CD4-positive, alpha-beta T cell (primary cell): ENCODE measurements around the gene ACTR1A. TPM values are rescaled to one million over a fixed set of nuclear protein-coding genes. Genes with fewer than 3 reads are reported as not detected.

ENCODE experiments used
- ATAC-seq: fragments of 200-7000 bp; cut with Tn5 transposase; one replicate; pipeline ENCODE4 v1.10.0; 2022; ENCODE audit warnings: mild to moderate bottlenecking; ENCODE audit not compliant: poor library complexity
- CTCF ChIA-PET: fragments of 350-600 bp; sonication (Branson Sonifier 250); formaldehyde crosslinking; loops from one replicate; lab custom pipeline; 2021; ENCODE audit warnings: antibody characterized with exemption, inconsistent platforms; lab: Charles Lee
- POLR2A ChIA-PET: fragments of 350-600 bp; sonication (Branson Sonifier 250); formaldehyde crosslinking; loops from one replicate; lab custom pipeline; 2021; ENCODE audit warnings: antibody characterized with exemption, inconsistent platforms; lab: Charles Lee
- DNase-seq, 14 experiments: peaks; one replicate each; pipeline ENCODE4 v3.0.0-alpha.2; 2013 to 2020; ENCODE audit warnings: mixed read lengths in 2 of 14
- H3K27ac ChIP-seq, 2 donors: one replicate each; pipeline versions ENCODE4 v1.5.1 to v1.7.0; 2013; ENCODE audit warnings: low read length in 2 of 2, low read depth in 1 of 2, mild to moderate bottlenecking in 1 of 2
- H3K27me3 ChIP-seq, 2 experiments: 1 replicate in 1 of 2; 2 replicates in 1 of 2; pipeline versions ENCODE4 v1.6.1 to v1.7.0; 2013; ENCODE audit warnings: low read length in 2 of 2, control low read depth in 1 of 2, mild to moderate bottlenecking in 1 of 2, moderate library complexity in 1 of 2; ENCODE audit not compliant: insufficient read depth in 2 of 2, control insufficient read depth in 1 of 2
- H3K36me3 ChIP-seq: one replicate; pipeline ENCODE4 v1.6.1; 2013; ENCODE audit warnings: low read length, control low read depth; ENCODE audit not compliant: insufficient read depth
- H3K4me1 ChIP-seq: one replicate; pipeline ENCODE4 v1.6.1; 2013; ENCODE audit warnings: low read length, control low read depth; ENCODE audit not compliant: insufficient read depth
- H3K4me3 ChIP-seq: one replicate; pipeline ENCODE4 v1.5.1; 2013; ENCODE audit warnings: mild to moderate bottlenecking, low read length, moderate library complexity
- H3K9me3 ChIP-seq, 2 experiments: 1 replicate in 1 of 2; 2 replicates in 1 of 2; pipeline versions ENCODE4 v1.6.1 to v1.7.0; 2013; ENCODE audit warnings: low read length in 2 of 2, mild to moderate bottlenecking in 2 of 2, control low read depth in 1 of 2, moderate library complexity in 1 of 2; ENCODE audit not compliant: control insufficient read depth in 1 of 2, insufficient read depth in 1 of 2
- H3K27ac Mint-ChIP-seq: one replicate; pipeline ENCODE4 v1.8.0; 2020; ENCODE audit warnings: mixed read lengths
- H3K27me3 Mint-ChIP-seq: one replicate; pipeline ENCODE4 v1.8.0; 2021; ENCODE audit warnings: mixed read lengths
- H3K36me3 Mint-ChIP-seq: one replicate; pipeline ENCODE4 v1.8.0; 2021; ENCODE audit warnings: low read depth, mixed read lengths
- H3K4me1 Mint-ChIP-seq: one replicate; pipeline ENCODE4 v1.8.0; 2021; ENCODE audit warnings: low read depth, mixed read lengths
- H3K4me3 Mint-ChIP-seq: one replicate; pipeline ENCODE4 v1.8.0; 2020; ENCODE audit warnings: mild to moderate bottlenecking, mixed read lengths
- H3K9me3 Mint-ChIP-seq: one replicate; pipeline ENCODE4 v1.8.0; 2020; ENCODE audit warnings: mixed read lengths
- intact Hi-C, 2 experiments: fragments of 100-400 bp; cut with DNase I in 1 of 2; cut with micrococcal nuclease in 1 of 2; formaldehyde crosslinking; loops; one replicate each; pipeline versions ENCODE4 v1.15.1 to v1.9.0; 2023 to 2025; cut with DNase I, micrococcal nuclease
- total RNA-seq, 174 experiments: library from RNA in 2 of 174; stranded (reverse) in 2 of 174; gene quantifications; one replicate each; pipeline ENCODE4 v1.2.3 and lab custom pipeline; 2021 to 2026
- TF ChIP-seq, protein P1 (sequence below): fragments of 200-600 bp; IDR thresholded peaks from one replicate; pipeline ENCODE4 v1.8.0; 2022; ENCODE audit warnings: antibody characterized with exemption, mild to moderate bottlenecking

ACTR1A gene
- total RNA-seq, 2 experiments from 2014 or later = 43.3 to 46.3 TPM

DNA sequence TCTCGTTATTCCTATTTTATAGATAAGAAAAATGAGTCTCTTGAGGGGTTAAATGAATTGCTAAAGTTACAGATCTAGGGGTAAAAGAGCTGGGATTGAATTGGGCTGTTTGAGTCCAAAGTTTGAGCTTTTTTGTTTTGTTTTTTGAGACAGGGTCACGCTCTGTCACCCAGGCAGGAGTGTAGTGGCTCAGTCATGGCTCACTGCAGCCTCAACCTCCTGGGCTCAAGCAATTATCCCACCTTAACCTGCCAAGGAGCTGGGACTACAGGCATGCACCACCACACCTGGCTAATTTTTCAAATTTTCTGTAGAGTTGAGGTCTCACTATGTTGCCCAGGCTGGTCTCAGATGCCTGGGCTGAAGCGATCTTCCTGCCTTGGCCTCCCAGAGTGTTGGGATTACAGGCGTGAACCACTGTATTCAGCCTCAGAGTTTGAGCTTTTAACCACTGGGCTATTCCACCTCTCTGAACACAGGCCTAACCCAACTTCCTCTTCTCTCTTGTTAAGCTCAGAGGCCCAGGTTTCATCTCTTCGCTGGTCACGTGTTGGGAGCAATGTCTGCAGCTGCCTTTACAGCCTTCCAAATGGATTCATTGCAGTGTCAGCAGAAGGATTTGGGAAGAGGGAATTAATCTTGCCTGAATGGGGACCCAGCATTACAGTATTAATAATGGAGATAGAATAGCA lies 9.2 kb upstream of the ACTR1A start:
- DNase-seq (peak in 2 of 14 experiments; percentile 12 to 20), ATAC-seq (no peak)
- TF ChIP-seq, protein P1, sequence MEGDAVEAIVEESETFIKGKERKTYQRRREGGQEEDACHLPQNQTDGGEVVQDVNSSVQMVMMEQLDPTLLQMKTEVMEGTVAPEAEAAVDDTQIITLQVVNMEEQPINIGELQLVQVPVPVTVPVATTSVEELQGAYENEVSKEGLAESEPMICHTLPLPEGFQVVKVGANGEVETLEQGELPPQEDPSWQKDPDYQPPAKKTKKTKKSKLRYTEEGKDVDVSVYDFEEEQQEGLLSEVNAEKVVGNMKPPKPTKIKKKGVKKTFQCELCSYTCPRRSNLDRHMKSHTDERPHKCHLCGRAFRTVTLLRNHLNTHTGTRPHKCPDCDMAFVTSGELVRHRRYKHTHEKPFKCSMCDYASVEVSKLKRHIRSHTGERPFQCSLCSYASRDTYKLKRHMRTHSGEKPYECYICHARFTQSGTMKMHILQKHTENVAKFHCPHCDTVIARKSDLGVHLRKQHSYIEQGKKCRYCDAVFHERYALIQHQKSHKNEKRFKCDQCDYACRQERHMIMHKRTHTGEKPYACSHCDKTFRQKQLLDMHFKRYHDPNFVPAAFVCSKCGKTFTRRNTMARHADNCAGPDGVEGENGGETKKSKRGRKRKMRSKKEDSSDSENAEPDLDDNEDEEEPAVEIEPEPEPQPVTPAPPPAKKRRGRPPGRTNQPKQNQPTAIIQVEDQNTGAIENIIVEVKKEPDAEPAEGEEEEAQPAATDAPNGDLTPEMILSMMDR = no peak
- Mint-ChIP-seq H3K27me3 (no peaks in the 10 kb centered on the region), H3K27ac (no peak overlapping the region), H3K4me1 (peaks cover 30% of the 10 kb centered on the region), H3K9me3 (no peaks in the 10 kb centered on the region), H3K4me3 (no peak overlapping the region), H3K36me3 (peaks cover 64% of the 10 kb centered on the region)
- CTCF ChIA-PET = interaction anchor here (1.3 kb wide), 1 partner anchor 72 kb away, joined by 4 read pairs; no protein-coding TSS in a partner anchor
- H3K36me3 ChIP-seq = peaks cover 63% of the 10 kb centered on the region
- no peaks in the 10 kb centered on the region for H3K27me3 ChIP-seq
- POLR2A ChIA-PET = interaction anchor here (0.5 to 1.0 kb wide), 2 partner anchors 9 to 113 kb away, joined by 3 read pairs; partner anchors contain the start of gene ACTR1A
- peaks cover 9% of the 10 kb centered on the region for H3K4me1 ChIP-seq
- no peaks in the 10 kb centered on the region for H3K9me3 ChIP-seq
- no peak overlapping the region for H3K4me3 ChIP-seq
- intact Hi-C loops = no loop called here
- H3K27ac ChIP-seq = no peak overlapping the region

DNA sequence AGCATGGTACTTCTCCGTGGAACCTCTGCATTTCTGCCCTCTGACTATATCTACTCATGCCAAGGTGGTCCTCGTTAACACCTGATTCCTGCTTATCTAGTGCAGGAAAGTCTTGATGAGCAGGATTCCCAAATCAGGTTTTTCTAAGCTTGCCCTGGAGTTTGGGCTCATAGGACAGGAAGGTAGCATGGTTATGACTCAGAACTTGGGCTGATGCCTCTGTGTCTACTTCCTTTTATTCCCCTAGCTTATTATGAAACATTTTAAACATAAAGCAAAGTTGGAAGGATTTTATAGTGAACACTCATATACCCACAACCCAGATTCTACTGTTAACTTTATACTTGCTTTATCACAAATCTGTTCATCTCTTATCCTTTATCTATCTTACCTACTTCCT lies 6.9 kb upstream of the ACTR1A start:
- H3K4me3 Mint-ChIP-seq = no peak overlapping the region
- peaks cover 23% of the 10 kb centered on the region for H3K4me1 ChIP-seq
- no peaks in the 10 kb centered on the region for H3K27me3 ChIP-seq
- ATAC-seq = no peak
- no peak overlapping the region for H3K27ac Mint-ChIP-seq
- ChIA-PET POLR2A (no interaction called here), CTCF (no interaction called here)
- H3K4me1 Mint-ChIP-seq = peaks cover 48% of the 10 kb centered on the region
- no peaks in the 10 kb centered on the region for H3K9me3 Mint-ChIP-seq
- intact Hi-C loops = loop anchor here in 1 of 2 experiments (10.0 kb wide), 1 partner anchor 685 kb away; no protein-coding TSS in a partner anchor
- no peak overlapping the region for H3K27ac ChIP-seq
- DNase-seq = peak in 2 of 14 experiments; percentile 42 to 45
- H3K4me3 ChIP-seq = no peak overlapping the region
- peaks cover 62% of the 10 kb centered on the region for H3K36me3 Mint-ChIP-seq
- H3K9me3 ChIP-seq = no peaks in the 10 kb centered on the region
- TF ChIP-seq, protein P1 = no peak
- H3K36me3 ChIP-seq = peaks cover 50% of the 10 kb centered on the region
- H3K27me3 Mint-ChIP-seq = no peaks in the 10 kb centered on the region

GRCh38 chr10:102508506-102508905 lies 6.0 kb upstream of the ACTR1A start:
- H3K36me3 Mint-ChIP-seq = peaks cover 54% of the 10 kb centered on the region
- CTCF ChIA-PET = no interaction called here
- intact Hi-C loops = loop anchor here in 1 of 2 experiments (10.0 kb wide), 1 partner anchor 684 kb away; no protein-coding TSS in a partner anchor

More at GRCh38 chr10:102508506-102508905, 6.0 kb upstream of the ACTR1A start:
- H3K27ac Mint-ChIP-seq = no peak overlapping the region
- Histone ChIP-seq H3K4me3 (no peak overlapping the region), H3K27me3 (no peaks in the 10 kb centered on the region), H3K4me1 (peaks cover 27% of the 10 kb centered on the region), H3K36me3 (peaks cover 45% of the 10 kb centered on the region), H3K27ac (no peak overlapping the region), H3K9me3 (no peaks in the 10 kb centered on the region)
- DNase-seq (no peak), ATAC-seq (no peak)
- no peaks in the 10 kb centered on the region for H3K9me3 Mint-ChIP-seq
- TF ChIP-seq, protein P1 = no peak
- no peaks in the 10 kb centered on the region for H3K27me3 Mint-ChIP-seq
- H3K4me3 Mint-ChIP-seq = no peak overlapping the region
- POLR2A ChIA-PET = no interaction called here
- H3K4me1 Mint-ChIP-seq = peaks cover 51% of the 10 kb centered on the region
